Stomach (tissue), 4 donors: Measurements from ENCODE around the gene ZC3H12C.

Experiments used
- CTCF ChIP-seq, 7 experiments: fragments of 450-650 bp in 4 of 7; fragments of 200-600 bp in 3 of 7; sonication (generic) in 3 of 7; IDR thresholded peaks; one replicate each; pipeline ENCODE4 v1.5.1; 2016 to 2019; ENCODE audit warnings: antibody characterized with exemption in 7 of 7, control low read depth in 2 of 7, mild to moderate bottlenecking in 1 of 7
- EP300 ChIP-seq: sonication (generic); formaldehyde crosslinking; IDR thresholded peaks from one replicate; pipeline ENCODE4 v1.6.1; 2017; ENCODE audit warnings: antibody characterized with exemption
- POLR2AphosphoS5 ChIP-seq, 3 donors: sonication (generic); formaldehyde crosslinking; IDR thresholded peaks; one replicate each; pipeline ENCODE4 v1.6.1; 2016; ENCODE audit warnings: antibody characterized with exemption in 3 of 3

GRCh38 chr11:110177086-110177456, 83.9 kb downstream of the ZC3H12C start:
- TF ChIP-seq CTCF (IDR thresholded peaks at IDR 0.05) (no peak), EP300 (no peak), POLR2AphosphoS5 (IDR thresholded peaks at IDR 0.05) (no peak)
